Mesenchymal stem cell (in vitro differentiated cells and primary cell): ENCODE data around the gene KCNK1.

Experiments
- DNase-seq: peaks from one replicate; pipeline ENCODE4 v3.0.0-alpha.2; 2013
- H2AFZ ChIP-seq: one replicate; pipeline ENCODE4 v1.6.1; 2013; ENCODE audit warnings: low read depth, mild to moderate bottlenecking, control low read depth, inconsistent platforms, low read length, moderate library complexity
- H2AK5ac ChIP-seq: 2 replicates; pipeline ENCODE4 v1.6.1; 2013; ENCODE audit warnings: low read length, moderate library complexity, mild to moderate bottlenecking, inconsistent platforms; ENCODE audit not compliant: severe bottlenecking
- H2BK120ac ChIP-seq: one replicate; pipeline ENCODE4 v1.6.1; 2013; ENCODE audit warnings: low read depth, mild to moderate bottlenecking, inconsistent platforms, low read length, moderate library complexity
- H2BK12ac ChIP-seq, 2 experiments: one replicate each; pipeline ENCODE4 v1.6.1; 2013; ENCODE audit warnings: inconsistent platforms in 2 of 2, low read length in 2 of 2, mild to moderate bottlenecking in 2 of 2, moderate library complexity in 2 of 2, control low read depth in 1 of 2
- H2BK15ac ChIP-seq: one replicate; pipeline ENCODE4 v1.6.1; 2013; ENCODE audit warnings: mild to moderate bottlenecking, low read depth, inconsistent platforms; ENCODE audit not compliant: poor library complexity, severe bottlenecking
- H2BK5ac ChIP-seq: 2 replicates; pipeline ENCODE4 v1.6.1; 2013; ENCODE audit warnings: low read depth, mild to moderate bottlenecking, low read length, control low read depth, inconsistent platforms; ENCODE audit not compliant: poor library complexity, severe bottlenecking
- H3K14ac ChIP-seq, 2 experiments: one replicate each; pipeline ENCODE4 v1.6.1; 2013; ENCODE audit warnings: inconsistent platforms in 2 of 2, low read length in 2 of 2, control low read depth in 1 of 2, mild to moderate bottlenecking in 1 of 2, moderate library complexity in 1 of 2
- H3K18ac ChIP-seq, 2 experiments: one replicate each; pipeline ENCODE4 v1.6.1; 2013; ENCODE audit warnings: inconsistent platforms in 2 of 2, low read length in 2 of 2, control low read depth in 1 of 2, low read depth in 1 of 2, mild to moderate bottlenecking in 1 of 2
- H3K23ac ChIP-seq, 2 experiments: one replicate each; pipeline ENCODE4 v1.6.1; 2013; ENCODE audit warnings: inconsistent platforms in 2 of 2, low read length in 2 of 2, mild to moderate bottlenecking in 2 of 2, moderate library complexity in 2 of 2, control low read depth in 1 of 2
- H3K27ac ChIP-seq: 2 replicates; pipeline ENCODE4 v1.5.1; 2013; ENCODE audit warnings: mild to moderate bottlenecking, moderate library complexity, low read length, control low read depth, inconsistent platforms; ENCODE audit not compliant: poor library complexity, severe bottlenecking
- H3K27me3 ChIP-seq, 2 experiments: 2 replicates each; pipeline versions ENCODE4 v1.6.1 to v1.7.0; 2013; ENCODE audit warnings: low read length in 2 of 2, mild to moderate bottlenecking in 2 of 2, moderate library complexity in 2 of 2, control low read depth in 1 of 2, inconsistent platforms in 1 of 2; ENCODE audit not compliant: control insufficient read depth in 1 of 2, insufficient read depth in 1 of 2
- H3K36me3 ChIP-seq, 2 experiments: 2 replicates each; pipeline versions ENCODE4 v1.6.1 to v1.7.0; 2013; ENCODE audit warnings: low read length in 2 of 2, control low read depth in 1 of 2, inconsistent platforms in 1 of 2, low read depth in 1 of 2, mild to moderate bottlenecking in 1 of 2; ENCODE audit not compliant: insufficient read depth in 2 of 2, control insufficient read depth in 1 of 2
- H3K4ac ChIP-seq, 2 experiments: one replicate each; pipeline ENCODE4 v1.6.1; 2013; ENCODE audit warnings: inconsistent platforms in 2 of 2, low read length in 2 of 2, mild to moderate bottlenecking in 2 of 2, moderate library complexity in 2 of 2, control low read depth in 1 of 2, low read depth in 1 of 2
- H3K4me1 ChIP-seq: 2 replicates; pipeline ENCODE4 v1.6.1; 2013; ENCODE audit warnings: low read depth, low read length, control low read depth; ENCODE audit not compliant: control insufficient read depth, insufficient read depth
- H3K4me2 ChIP-seq: 2 replicates; pipeline ENCODE4 v1.6.1; 2013; ENCODE audit warnings: low read length, mild to moderate bottlenecking, inconsistent platforms; ENCODE audit not compliant: poor library complexity, severe bottlenecking
- H3K4me3 ChIP-seq, 2 experiments: 2 replicates each; pipeline versions ENCODE4 v1.5.1 to v1.7.0; 2013; ENCODE audit warnings: low read length in 2 of 2, mild to moderate bottlenecking in 2 of 2, control low read depth in 1 of 2, low read depth in 1 of 2; ENCODE audit not compliant: insufficient read depth in 1 of 2
- H3K79me1 ChIP-seq: replicated peaks from 2 replicates; pipeline ENCODE4 v1.6.1; 2013; ENCODE audit warnings: mild to moderate bottlenecking, control low read depth, low read length, inconsistent platforms; ENCODE audit not compliant: poor library complexity, severe bottlenecking
- H3K9ac ChIP-seq: 2 replicates; pipeline ENCODE4 v1.7.0; 2013; ENCODE audit warnings: mild to moderate bottlenecking, low read length, moderate library complexity
- H3K9me3 ChIP-seq: 2 replicates; pipeline ENCODE4 v1.7.0; 2013; ENCODE audit warnings: mild to moderate bottlenecking, low read length; ENCODE audit not compliant: control insufficient read depth
- H4K8ac ChIP-seq: one replicate; pipeline ENCODE4 v1.6.1; 2013; ENCODE audit warnings: inconsistent platforms, mild to moderate bottlenecking, low read length, moderate library complexity
- H4K91ac ChIP-seq: one replicate; pipeline ENCODE4 v1.6.1; 2013; ENCODE audit warnings: mild to moderate bottlenecking, low read length, inconsistent platforms
- WGBS: methylation state at CpG from one replicate; pipeline ENCODE4 v1.1.7; 2013; ENCODE audit warnings: mixed read lengths; 5-methylcytosine and 5-hydroxymethylcytosine counted together

The KCNK1 gene

GRCh38 chr1:233675893-233676292 is 62.0 kb downstream of the KCNK1 start:
- H3K36me3 ChIP-seq, result no peaks in the 10 kb centered on the region

GRCh38 chr1:233677690-233678354 is 63.9 kb downstream of the KCNK1 start:
- Histone ChIP-seq H4K91ac (no peak overlapping the region), H2BK120ac (no peak overlapping the region), H3K23ac (no peak overlapping the region), H3K27ac (no peak overlapping the region), H3K79me1 (no peaks in the 10 kb centered on the region), H3K18ac (no peak overlapping the region), H3K4me1 (no peaks in the 10 kb centered on the region), H3K36me3 (no peaks in the 10 kb centered on the region), H3K4me3 (no peak overlapping the region), H4K8ac (no peak overlapping the region), H3K9me3 (no peaks in the 10 kb centered on the region), H3K14ac (no peak overlapping the region), H3K9ac (no peak overlapping the region), H3K4ac (no peak overlapping the region), H2AK5ac (no peak overlapping the region), H2BK12ac (no peak overlapping the region), H3K4me2 (no peak overlapping the region), H3K27me3 (no peaks in the 10 kb centered on the region), H2BK5ac (no peak overlapping the region), H2AFZ (no peak overlapping the region), H2BK15ac (no peak overlapping the region)
- 87% methylated on average over 5 of the region's 7 CpGs for whole genome bisulfite sequencing
- no peak for DNase-seq

More at GRCh38 chr1:233675893-233676292, 62.0 kb downstream of the KCNK1 start:
- Histone ChIP-seq H3K27ac (no peak overlapping the region), H3K23ac (no peak overlapping the region), H3K79me1 (no peaks in the 10 kb centered on the region), H3K9ac (no peak overlapping the region), H4K91ac (no peak overlapping the region), H2BK12ac (no peak overlapping the region), H3K4ac (no peak overlapping the region), H3K27me3 (no peaks in the 10 kb centered on the region), H2AK5ac (no peak overlapping the region), H3K18ac (no peak overlapping the region), H3K4me2 (no peak overlapping the region), H3K4me3 (no peak overlapping the region), H2BK5ac (no peak overlapping the region), H2AFZ (no peak overlapping the region), H4K8ac (no peak overlapping the region), H3K4me1 (no peaks in the 10 kb centered on the region), H2BK120ac (no peak overlapping the region), H2BK15ac (no peak overlapping the region), H3K14ac (no peak overlapping the region), H3K9me3 (no peaks in the 10 kb centered on the region)
- DNase-seq, result no peak
- WGBS, result 75% methylated on average over 3 of the region's 4 CpGs

DNA sequence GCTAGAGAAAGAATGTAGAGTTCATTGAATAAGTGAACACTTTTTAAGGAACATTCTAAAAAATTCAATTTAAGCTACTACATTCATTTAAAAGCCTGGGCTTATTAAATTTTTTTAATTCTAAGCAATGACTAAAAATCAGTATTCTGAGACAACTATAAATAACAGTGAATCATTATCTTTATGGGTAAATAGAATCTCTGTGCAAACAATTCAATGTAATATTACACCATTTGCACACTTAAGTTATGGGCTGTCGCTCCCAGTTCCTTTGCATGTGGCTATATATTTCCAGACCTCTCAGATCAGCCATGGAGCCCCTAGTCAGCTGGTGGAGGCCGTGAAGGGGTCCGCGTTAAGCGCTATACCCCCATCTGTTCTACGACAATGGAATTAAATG is 65.1 kb downstream of the KCNK1 start:
- WGBS, result 76% methylated on average over 6 of the region's 6 CpGs
- no peak overlapping the region for H2BK5ac ChIP-seq

DNA sequence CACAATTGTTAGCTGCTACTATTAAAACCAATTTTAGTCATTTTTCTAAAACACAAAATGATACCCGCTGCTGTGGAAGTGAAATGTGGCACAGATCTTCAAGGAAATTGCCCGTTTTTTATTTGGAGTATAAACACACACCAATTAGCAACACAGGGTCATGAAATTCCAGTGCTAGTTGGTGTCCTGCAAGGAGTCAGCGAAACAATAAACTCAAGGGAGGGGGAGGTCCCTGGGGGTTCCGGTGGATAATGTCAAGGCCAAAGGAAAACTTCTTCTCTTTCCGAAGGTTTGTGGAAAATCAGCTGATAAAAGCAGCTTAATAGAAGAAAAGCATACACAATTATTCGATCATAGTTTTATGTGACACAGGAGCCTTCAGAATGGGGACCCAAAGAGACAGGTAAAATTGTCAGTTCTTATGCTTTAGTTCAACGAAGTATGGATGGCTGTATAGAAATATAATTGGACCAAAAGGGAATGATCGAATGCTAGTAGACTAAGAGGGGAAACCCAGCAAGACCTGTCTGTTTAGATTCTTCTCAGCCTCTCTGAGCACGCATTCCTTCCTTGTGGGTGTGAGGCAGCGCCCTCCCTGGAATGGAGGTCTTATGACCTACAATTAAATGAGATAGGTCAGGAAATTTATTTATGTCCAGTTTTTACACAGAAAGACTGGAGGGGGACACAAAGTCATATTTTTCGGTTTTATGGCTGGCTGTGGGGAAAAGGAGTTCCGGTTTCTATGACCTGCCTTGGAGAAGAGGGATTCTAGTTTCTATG is 65.9 kb downstream of the KCNK1 start:
- Histone ChIP-seq H3K9me3 (no peaks in the 10 kb centered on the region), H2BK15ac (no peak overlapping the region), H3K4me1 (no peaks in the 10 kb centered on the region), H2AK5ac (no peak overlapping the region), H3K27ac (no peak overlapping the region), H3K14ac (no peak overlapping the region), H3K36me3 (no peaks in the 10 kb centered on the region), H3K9ac (no peak overlapping the region), H3K4ac (no peak overlapping the region), H3K4me2 (no peak overlapping the region), H2BK5ac (no peak overlapping the region), H4K91ac (no peak overlapping the region), H3K23ac (no peak overlapping the region), H3K4me3 (no peak overlapping the region), H2BK120ac (no peak overlapping the region), H3K27me3 (no peaks in the 10 kb centered on the region), H4K8ac (no peak overlapping the region), H3K79me1 (no peaks in the 10 kb centered on the region), H3K18ac (no peak overlapping the region), H2BK12ac (no peak overlapping the region), H2AFZ (no peak overlapping the region)
- DNase-seq, result no peak
- WGBS, result 79% methylated on average over 12 of the region's 12 CpGs

More for the DNA sequence above, 65.1 kb downstream of the KCNK1 start:
- Histone ChIP-seq H3K18ac (no peak overlapping the region), H2BK12ac (no peak overlapping the region), H3K27ac (no peak overlapping the region), H2AFZ (no peak overlapping the region), H3K4me1 (no peaks in the 10 kb centered on the region), H2BK120ac (no peak overlapping the region), H3K4ac (no peak overlapping the region), H2BK15ac (no peak overlapping the region), H3K9ac (no peak overlapping the region), H3K9me3 (no peaks in the 10 kb centered on the region), H3K4me2 (no peak overlapping the region), H4K91ac (no peak overlapping the region), H3K4me3 (no peak overlapping the region), H2AK5ac (no peak overlapping the region), H3K79me1 (no peaks in the 10 kb centered on the region), H4K8ac (no peak overlapping the region), H3K36me3 (no peaks in the 10 kb centered on the region), H3K14ac (no peak overlapping the region), H3K23ac (no peak overlapping the region), H3K27me3 (no peaks in the 10 kb centered on the region)
- no peak for DNase-seq
